OCI-LY3 (cell line): Measurements from ENCODE around the gene DVL2.

ENCODE experiments used
- H2AFZ ChIP-seq: fragments of 200-600, 300-600 bp; shearing (Covaris generic); 2 replicates; pipeline ENCODE4 v1.6.0; 2014; ENCODE audit warnings: antibody characterized with exemption, low read depth, low read length
- H3K27ac ChIP-seq: fragments of 200-600, 300-600 bp; sonication (generic); 2 replicates; pipeline ENCODE4 v1.5.1; 2014; ENCODE audit warnings: mild to moderate bottlenecking, low read length, moderate library complexity, mixed read lengths
- H3K27me3 ChIP-seq: fragments of 200-600, 300-600 bp; sonication (generic); 2 replicates; pipeline ENCODE4 v1.6.1; 2014; ENCODE audit warnings: low read depth, low read length, mixed read lengths
- H3K36me3 ChIP-seq: fragments of 200-600, 300-600 bp; sonication (generic); replicated peaks from 2 replicates; pipeline ENCODE3; 2014; ENCODE audit warnings: low read depth, low read length, mixed read lengths
- H3K4me1 ChIP-seq: fragments of 300-600, 200-600 bp; sonication (generic); 2 replicates; pipeline ENCODE4 v1.6.1; 2014; ENCODE audit warnings: low read length, mixed read lengths
- H3K4me2 ChIP-seq: fragments of 200-600, 300-600 bp; sonication (generic); 2 replicates; pipeline ENCODE4 v1.6.1; 2014; ENCODE audit warnings: low read length, mixed read lengths
- H3K4me3 ChIP-seq: fragments of 300-600, 200-600 bp; sonication (generic); 2 replicates; pipeline ENCODE4 v1.5.1; 2014; ENCODE audit warnings: antibody characterized with exemption, mild to moderate bottlenecking, low read length, moderate library complexity
- H3K79me2 ChIP-seq: fragments of 300-600, 200-600 bp; shearing (Covaris generic); 2 replicates; pipeline ENCODE4 v1.6.1; 2014; ENCODE audit warnings: mild to moderate bottlenecking, low read length, mixed read lengths
- H3K9ac ChIP-seq: fragments of 300-600, 200-600 bp; shearing (Covaris generic); 2 replicates; pipeline ENCODE4 v1.6.0; 2014; ENCODE audit warnings: mild to moderate bottlenecking, low read length, moderate library complexity
- H3K9me3 ChIP-seq: fragments of 200-600, 300-600 bp; shearing (Covaris generic); 2 replicates; pipeline ENCODE4 v1.6.1; 2014; ENCODE audit warnings: low read length, mixed read lengths; ENCODE audit not compliant: insufficient read depth
- H4K20me1 ChIP-seq: fragments of 200-600, 300-600 bp; sonication (generic); 2 replicates; pipeline ENCODE4 v1.6.1; 2016; ENCODE audit warnings: low read length, mixed read lengths; ENCODE audit not compliant: insufficient read depth
- EZH2phosphoT487 ChIP-seq: fragments of 200-600 bp; shearing (Covaris generic); IDR thresholded peaks from 2 replicates; pipeline ENCODE4 v1.6.1; 2018; ENCODE audit warnings: antibody characterized with exemption, mixed run types, low read depth
- TF ChIP-seq, protein P1 (sequence below): fragments of 200-600, 300-600 bp; sonication (generic); IDR thresholded peaks from 2 replicates; pipeline ENCODE4 v1.5.1; 2014; ENCODE audit warnings: antibody characterized with exemption, low read length, low read depth

Gene DVL2

DNA sequence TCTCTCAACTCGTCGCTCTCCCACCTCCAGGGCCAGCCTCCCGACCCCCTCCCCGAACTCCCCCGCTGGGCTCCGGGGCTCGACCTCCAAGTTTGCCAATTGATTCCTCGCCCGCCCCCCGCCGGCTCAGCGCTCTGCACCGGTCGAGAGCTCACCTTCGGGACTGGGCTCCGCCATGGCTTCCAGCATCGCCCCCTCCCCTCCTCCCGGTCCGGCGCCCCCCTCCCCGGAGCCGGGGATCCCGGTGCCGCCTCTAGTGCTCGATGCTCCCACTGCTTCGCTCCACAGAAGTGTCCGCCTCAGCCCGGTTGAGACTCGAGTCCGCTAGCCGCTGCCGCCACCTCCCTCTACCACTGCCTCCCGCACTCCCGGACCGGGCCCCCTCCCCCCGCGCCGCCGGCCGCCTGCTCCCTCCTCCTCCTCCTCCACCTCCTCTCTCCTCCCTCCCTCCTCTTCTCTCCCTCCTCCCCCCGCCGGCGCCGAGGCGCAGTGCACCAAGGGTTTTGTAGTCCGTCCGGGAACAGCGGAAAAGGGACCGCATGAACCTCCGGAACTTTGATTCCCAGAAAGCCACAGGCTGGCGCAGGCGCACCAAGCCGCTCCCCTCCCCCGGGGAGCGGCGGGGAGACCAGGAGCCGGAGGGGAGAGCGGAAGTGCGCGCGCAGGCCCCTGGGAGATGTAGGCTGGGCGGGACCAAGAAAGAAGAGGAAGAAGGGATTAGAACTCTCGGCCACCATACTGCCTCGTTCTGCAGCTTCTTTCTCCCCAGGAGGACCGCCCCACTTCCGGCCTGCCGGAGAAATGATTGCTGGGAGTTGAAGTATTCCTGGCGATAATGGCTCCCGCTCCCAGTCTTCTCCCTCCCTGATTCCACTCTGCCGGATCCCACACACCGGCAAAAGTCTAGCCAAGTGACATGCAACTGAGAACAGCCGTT lies 5.0 kb upstream of the DVL2 start, which contains the start of gene PHF23:
PHF23 (minus strand) TSS at position 367 of the 937 bp plus-strand sequence; CDS start at position 189, 178 bp downstream.
- peaks cover 14% of the 10 kb centered on the region for H3K36me3 ChIP-seq
- TF ChIP-seq EZH2phosphoT487 = no peak
- TF ChIP-seq, protein P1, sequence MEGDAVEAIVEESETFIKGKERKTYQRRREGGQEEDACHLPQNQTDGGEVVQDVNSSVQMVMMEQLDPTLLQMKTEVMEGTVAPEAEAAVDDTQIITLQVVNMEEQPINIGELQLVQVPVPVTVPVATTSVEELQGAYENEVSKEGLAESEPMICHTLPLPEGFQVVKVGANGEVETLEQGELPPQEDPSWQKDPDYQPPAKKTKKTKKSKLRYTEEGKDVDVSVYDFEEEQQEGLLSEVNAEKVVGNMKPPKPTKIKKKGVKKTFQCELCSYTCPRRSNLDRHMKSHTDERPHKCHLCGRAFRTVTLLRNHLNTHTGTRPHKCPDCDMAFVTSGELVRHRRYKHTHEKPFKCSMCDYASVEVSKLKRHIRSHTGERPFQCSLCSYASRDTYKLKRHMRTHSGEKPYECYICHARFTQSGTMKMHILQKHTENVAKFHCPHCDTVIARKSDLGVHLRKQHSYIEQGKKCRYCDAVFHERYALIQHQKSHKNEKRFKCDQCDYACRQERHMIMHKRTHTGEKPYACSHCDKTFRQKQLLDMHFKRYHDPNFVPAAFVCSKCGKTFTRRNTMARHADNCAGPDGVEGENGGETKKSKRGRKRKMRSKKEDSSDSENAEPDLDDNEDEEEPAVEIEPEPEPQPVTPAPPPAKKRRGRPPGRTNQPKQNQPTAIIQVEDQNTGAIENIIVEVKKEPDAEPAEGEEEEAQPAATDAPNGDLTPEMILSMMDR = no peak
- H3K27ac ChIP-seq = peak within 1 kb of the TSS; percentile 93
- H3K79me2 ChIP-seq = peaks cover 48% of the 10 kb centered on the region
- peaks cover 31% of the 10 kb centered on the region for H3K4me1 ChIP-seq
- H2AFZ ChIP-seq = no peak within 1 kb of the TSS
- no peaks in the 10 kb centered on the region for H3K9me3 ChIP-seq
- no peaks in the 10 kb centered on the region for H3K27me3 ChIP-seq
- H3K4me3 ChIP-seq = peak within 1 kb of the TSS; percentile 100
- peaks cover 5% of the 10 kb centered on the region for H4K20me1 ChIP-seq
- peak within 1 kb of the TSS; percentile 96 for H3K4me2 ChIP-seq
- peak within 1 kb of the TSS; percentile 100 for H3K9ac ChIP-seq

DNA sequence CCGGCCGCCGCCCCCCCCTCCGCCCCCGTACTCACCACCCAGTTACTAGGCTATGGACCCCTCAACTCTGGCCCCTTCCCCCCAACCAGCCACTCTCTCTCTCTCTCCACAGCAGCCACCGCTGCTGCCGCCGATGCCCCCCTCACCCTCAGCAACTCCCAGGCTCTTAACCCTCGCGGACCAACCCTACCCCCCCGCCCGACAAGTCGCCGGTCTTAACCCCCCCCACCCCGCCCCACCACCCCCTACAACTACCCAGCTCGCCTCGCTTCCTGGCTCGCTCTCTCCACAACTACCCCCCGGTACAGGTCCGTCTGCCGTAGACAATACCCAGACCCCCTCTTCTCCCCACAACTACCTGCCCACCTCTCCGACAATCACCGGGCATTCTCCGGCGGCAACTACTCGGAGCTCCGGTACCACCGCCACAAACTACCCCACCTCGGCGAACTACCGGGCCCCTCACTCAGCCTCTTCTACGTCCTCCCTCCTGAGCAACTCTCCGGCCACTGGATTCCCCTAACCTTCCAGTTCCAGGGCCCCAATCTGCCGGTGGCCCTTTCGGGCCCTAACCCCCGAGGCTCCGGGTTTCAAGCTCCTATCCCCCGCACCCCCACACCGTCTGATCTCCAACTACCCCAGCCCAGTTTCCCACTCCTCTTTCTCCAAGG lies 4.2 kb upstream of the DVL2 start:
- H2AFZ ChIP-seq = no peak overlapping the region

DNA sequence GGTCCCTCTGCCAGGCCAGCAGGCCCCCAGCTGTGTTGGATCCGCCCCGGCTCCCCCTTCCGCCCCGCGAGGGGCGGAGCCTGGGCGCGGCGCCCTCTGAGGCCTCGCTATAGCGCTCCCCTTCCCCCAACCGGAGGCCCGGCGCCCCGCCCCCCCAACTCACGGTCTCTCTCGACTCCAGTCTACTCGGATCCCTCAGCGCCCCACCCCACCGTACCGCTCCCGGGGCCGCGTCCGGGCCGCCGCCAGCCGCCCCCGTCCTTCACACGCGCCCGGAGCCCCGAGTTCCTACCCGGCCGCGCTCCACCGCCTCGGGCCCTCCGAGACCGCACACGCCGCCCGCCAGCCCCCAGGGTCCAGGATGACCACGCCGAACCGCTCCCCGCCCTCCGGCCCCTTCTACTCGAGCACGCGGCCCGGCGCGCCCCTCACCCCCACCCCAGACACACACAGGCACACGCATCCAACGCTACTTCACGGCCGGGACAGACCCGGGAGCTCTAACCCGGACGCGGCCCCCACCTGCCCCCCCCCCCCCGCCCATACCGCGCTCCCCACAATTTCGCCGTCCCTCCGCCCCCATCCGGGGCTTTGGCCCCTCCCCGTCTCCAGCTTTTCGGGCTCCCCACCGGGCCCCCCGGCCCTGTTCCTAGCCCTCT lies 3.6 kb upstream of the DVL2 start:
- Histone ChIP-seq H3K4me3 (peak overlapping the region; percentile 100), H4K20me1 (peaks cover 5% of the 10 kb centered on the region), H3K9me3 (no peaks in the 10 kb centered on the region), H3K79me2 (peaks cover 61% of the 10 kb centered on the region), H3K27ac (peak overlapping the region; percentile 93), H3K27me3 (no peaks in the 10 kb centered on the region), H2AFZ (no peak overlapping the region), H3K4me2 (peak overlapping the region; percentile 77), H3K4me1 (peaks cover 30% of the 10 kb centered on the region), H3K36me3 (peaks cover 13% of the 10 kb centered on the region), H3K9ac (peak overlapping the region; percentile 100)
- TF ChIP-seq, protein P1 = no peak
- no peak for TF ChIP-seq EZH2phosphoT487

More for the DNA sequence above, 4.2 kb upstream of the DVL2 start:
- TF ChIP-seq EZH2phosphoT487 = no peak
- TF ChIP-seq, protein P1 = no peak
- peak overlapping the region; percentile 100 for H3K9ac ChIP-seq
- H3K27me3 ChIP-seq = no peaks in the 10 kb centered on the region
- H3K27ac ChIP-seq = peak overlapping the region; percentile 93
- H3K9me3 ChIP-seq = no peaks in the 10 kb centered on the region
- peak overlapping the region; percentile 100 for H3K4me3 ChIP-seq
- H3K4me1 ChIP-seq = peaks cover 31% of the 10 kb centered on the region
- peaks cover 55% of the 10 kb centered on the region for H3K79me2 ChIP-seq
- peaks cover 14% of the 10 kb centered on the region for H3K36me3 ChIP-seq
- peaks cover 5% of the 10 kb centered on the region for H4K20me1 ChIP-seq
- H3K4me2 ChIP-seq = peak overlapping the region; percentile 65
